Stimulated activated naive CD8-positive, alpha-beta T cell treated with anti-CD3 and anti-CD28 coated beads, Interleukin-15, Interleukin-2, amounts not matched to agents 100 U/mL and 50 U/mL, for 24 hours (primary cell): ENCODE data around the gene KCNJ11.

ENCODE experiments used
- ATAC-seq: fragments of 150-1000 bp; cut with Tn5 transposase; one replicate; pipeline ENCODE4 v1.10.0; 2021
- DNase-seq: peaks from one replicate; pipeline ENCODE4 v3.0.0; 2021

The KCNJ11 gene

GRCh38 chr11:17408641-17409040 is 20.2 kb upstream of the KCNJ11 start:
- no peak for ATAC-seq
- DNase-seq = no peak

GRCh38 chr11:17408026-17408425 is 19.6 kb upstream of the KCNJ11 start:
- DNase-seq (no peak), ATAC-seq (no peak)

- no peak for DNase-seq
- no peak for ATAC-seq
Observed at GRCh38 chr11:17407575-17407974, 19.1 kb upstream of the KCNJ11 start.

GRCh38 chr11:17406818-17407149 is 18.3 kb upstream of the KCNJ11 start:
- ATAC-seq = no peak
- no peak for DNase-seq

GRCh38 chr11:17406082-17406817 is 17.8 kb upstream of the KCNJ11 start:
- DNase-seq (no peak), ATAC-seq (no peak)

- DNase-seq (no peak), ATAC-seq (no peak)
Observed at GRCh38 chr11:17405232-17406005, 17.0 kb upstream of the KCNJ11 start.

- DNase-seq (no peak), ATAC-seq (no peak)
Observed at GRCh38 chr11:17403980-17404759, 15.7 kb upstream of the KCNJ11 start.

- DNase-seq (no peak), ATAC-seq (no peak)
Observed at GRCh38 chr11:17402486-17402885, 14.0 kb upstream of the KCNJ11 start.

- ATAC-seq (no peak), DNase-seq (no peak)
Observed at GRCh38 chr11:17401841-17402240, 13.4 kb upstream of the KCNJ11 start.

- ATAC-seq (no peak), DNase-seq (no peak)
Observed at GRCh38 chr11:17401316-17401715, 12.9 kb upstream of the KCNJ11 start.

- DNase-seq = no peak
- no peak for ATAC-seq
Observed at GRCh38 chr11:17400048-17400775, 11.8 kb upstream of the KCNJ11 start.

GRCh38 chr11:17399236-17399635 is 10.8 kb upstream of the KCNJ11 start:
- DNase-seq (no peak), ATAC-seq (no peak)

- DNase-seq (no peak), ATAC-seq (no peak)
Observed at GRCh38 chr11:17397311-17398002, 9.0 kb upstream of the KCNJ11 start.

GRCh38 chr11:17396598-17397310 is 8.3 kb upstream of the KCNJ11 start:
- ATAC-seq (no peak), DNase-seq (no peak)

- DNase-seq (no peak), ATAC-seq (no peak)
Observed at GRCh38 chr11:17395978-17396377, 7.5 kb upstream of the KCNJ11 start.

GRCh38 chr11:17395554-17395961 is 7.1 kb upstream of the KCNJ11 start:
- no peak for ATAC-seq
- DNase-seq = no peak

GRCh38 chr11:17394743-17395390 is 6.4 kb upstream of the KCNJ11 start:
- ATAC-seq (no peak), DNase-seq (no peak)

GRCh38 chr11:17393472-17393871 is 5.0 kb upstream of the KCNJ11 start:
- no peak for DNase-seq
- ATAC-seq = no peak

GRCh38 chr11:17392872-17393271 is 4.4 kb upstream of the KCNJ11 start:
- ATAC-seq (no peak), DNase-seq (no peak)

- ATAC-seq = no peak
Observed at GRCh38 chr11:17391493-17392355, 3.3 kb upstream of the KCNJ11 start.

More at GRCh38 chr11:17391493-17392355, 3.3 kb upstream of the KCNJ11 start:
- DNase-seq = no peak
